T-helper 17 cell (primary cell): ENCODE results near the gene ETV3L. TPM values are rescaled to one million over a fixed set of nuclear protein-coding genes. Genes with fewer than 3 reads are reported as not detected.
"Not testable (repeated sequence)": the region's sequence is repeated elsewhere in the genome, so short reads cannot be mapped to it uniquely, and the experiment has no call there.

Experiments
- ATAC-seq: fragments of 150-1000 bp; cut with Tn5 transposase; 2 replicates; pipeline ENCODE4 v1.10.0; 2021; ENCODE audit warnings: mild to moderate bottlenecking, moderate library complexity
- DNase-seq, 3 donors: peaks; one replicate each; pipeline versions ENCODE4 v3.0.0 to v3.0.0-alpha.2; 2020 to 2021
- H3K9me3 ChIP-seq: one replicate; pipeline ENCODE4 v1.7.0; 2013; ENCODE audit warnings: low read length, mild to moderate bottlenecking; ENCODE audit not compliant: control insufficient read depth, poor library complexity, severe bottlenecking
- H3K27ac Mint-ChIP-seq: one replicate; pipeline ENCODE4 v1.8.0; 2022; ENCODE audit warnings: mild to moderate bottlenecking, moderate library complexity, mixed read lengths
- H3K27me3 Mint-ChIP-seq: one replicate; pipeline ENCODE4 v1.8.0; 2022; ENCODE audit warnings: mixed read lengths
- H3K36me3 Mint-ChIP-seq: one replicate; pipeline ENCODE4 v1.8.0; 2022; ENCODE audit warnings: low read depth, mixed read lengths
- H3K4me1 Mint-ChIP-seq: one replicate; pipeline ENCODE4 v1.8.0; 2022; ENCODE audit warnings: mild to moderate bottlenecking, mixed read lengths
- H3K4me3 Mint-ChIP-seq: one replicate; pipeline ENCODE4 v1.8.0; 2022; ENCODE audit warnings: mild to moderate bottlenecking, moderate library complexity, mixed read lengths
- total RNA-seq, 4 donors: library from RNA in 2 of 4; stranded (reverse) in 2 of 4; gene quantifications; one replicate each; pipeline ENCODE4 v1.2.3 and lab custom pipeline; 2022 to 2026

The ETV3L gene
- total RNA-seq, 2 donors from 2014 or later = 0.15 TPM; not detected in 1

GRCh38 chr1:157073944-157074685 lies 25.5 kb downstream of the ETV3L start:
- ATAC-seq (no peak), DNase-seq (no peak)
- H3K9me3 ChIP-seq = no peaks in the 10 kb centered on the region
- H3K4me1 Mint-ChIP-seq = peaks cover 7% of the 10 kb centered on the region
- H3K27ac Mint-ChIP-seq = no peak overlapping the region
- peaks cover 43% of the 10 kb centered on the region for H3K27me3 Mint-ChIP-seq
- H3K36me3 Mint-ChIP-seq = peaks cover 6% of the 10 kb centered on the region
- peak overlapping the region; percentile 53 for H3K4me3 Mint-ChIP-seq

GRCh38 chr1:157069601-157070000 lies 30.0 kb downstream of the ETV3L start:
- Mint-ChIP-seq H3K27ac (no peak overlapping the region), H3K4me3 (no peak overlapping the region), H3K36me3 (peaks cover 6% of the 10 kb centered on the region), H3K27me3 (peaks cover 44% of the 10 kb centered on the region), H3K4me1 (peaks cover 9% of the 10 kb centered on the region)
- no peak for DNase-seq
- no peaks in the 10 kb centered on the region for H3K9me3 ChIP-seq
- no peak for ATAC-seq

- H3K27me3 Mint-ChIP-seq = peaks cover 21% of the 10 kb centered on the region
Measured at GRCh38 chr1:157059241-157059640, 40.4 kb downstream of the ETV3L start.

GRCh38 chr1:157056269-157056668 lies 43.3 kb downstream of the ETV3L start:
- Mint-ChIP-seq H3K27ac (no peak overlapping the region), H3K36me3 (peaks cover 4% of the 10 kb centered on the region), H3K4me3 (no peak overlapping the region), H3K4me1 (no peaks in the 10 kb centered on the region), H3K27me3 (peaks cover 29% of the 10 kb centered on the region)
- H3K9me3 ChIP-seq = peaks cover 3% of the 10 kb centered on the region
- DNase-seq (no peak), ATAC-seq (no peak)

More at GRCh38 chr1:157059241-157059640, 40.4 kb downstream of the ETV3L start:
- not testable (repeated sequence) for H3K4me3 Mint-ChIP-seq, H3K27ac Mint-ChIP-seq, H3K4me1 Mint-ChIP-seq, DNase-seq, ATAC-seq, H3K9me3 ChIP-seq, H3K36me3 Mint-ChIP-seq

GRCh38 chr1:157055729-157056128 lies 43.9 kb downstream of the ETV3L start:
- H3K27ac Mint-ChIP-seq, DNase-seq, H3K36me3 Mint-ChIP-seq, H3K4me3 Mint-ChIP-seq, H3K4me1 Mint-ChIP-seq, ATAC-seq, H3K9me3 ChIP-seq: not testable (repeated sequence)
- H3K27me3 Mint-ChIP-seq = peaks cover 34% of the 10 kb centered on the region

GRCh38 chr1:157050836-157051235 lies 48.8 kb downstream of the ETV3L start:
- Mint-ChIP-seq H3K27me3 (peaks cover 63% of the 10 kb centered on the region), H3K4me3 (no peak overlapping the region), H3K36me3 (peaks cover 5% of the 10 kb centered on the region), H3K4me1 (peaks cover 4% of the 10 kb centered on the region), H3K27ac (no peak overlapping the region)
- ATAC-seq (no peak), DNase-seq (no peak)
- H3K9me3 ChIP-seq = peaks cover 3% of the 10 kb centered on the region

GRCh38 chr1:157047062-157047410 lies 52.6 kb downstream of the ETV3L start:
- ATAC-seq (no peak), DNase-seq (no peak)
- H3K9me3 ChIP-seq = peaks cover 3% of the 10 kb centered on the region
- H3K36me3 Mint-ChIP-seq = peaks cover 3% of the 10 kb centered on the region
- peak overlapping the region; percentile 25 for H3K4me3 Mint-ChIP-seq
- peaks cover 15% of the 10 kb centered on the region for H3K4me1 Mint-ChIP-seq
- H3K27me3 Mint-ChIP-seq = peaks cover 70% of the 10 kb centered on the region
- H3K27ac Mint-ChIP-seq = no peak overlapping the region

GRCh38 chr1:157045250-157046218 lies 54.1 kb downstream of the ETV3L start, which contains the start of gene ARHGEF11:
ARHGEF11 (minus strand) TSS chr1:157045742; CDS start chr1:157044330, 1,412 bp downstream.
- H3K27ac Mint-ChIP-seq = no peak within 1 kb of the TSS
- DNase-seq (peak in 2 of 3 donors; percentile 8 to 14), ATAC-seq (peak; percentile 46)

GRCh38 chr1:157044326-157044725 lies 55.3 kb downstream of the ETV3L start:
- no peak overlapping the region for H3K27ac Mint-ChIP-seq

More at GRCh38 chr1:157045250-157046218, 54.1 kb downstream of the ETV3L start, which contains the start of gene ARHGEF11:
- Mint-ChIP-seq H3K36me3 (peaks cover 3% of the 10 kb centered on the region), H3K27me3 (peaks cover 69% of the 10 kb centered on the region), H3K4me3 (peak within 1 kb of the TSS; percentile 99), H3K4me1 (peaks cover 15% of the 10 kb centered on the region)
- H3K9me3 ChIP-seq = no peaks in the 10 kb centered on the region

GRCh38 chr1:157043685-157044084 lies 55.9 kb downstream of the ETV3L start:
- no peak overlapping the region for H3K27ac Mint-ChIP-seq
- H3K27me3 Mint-ChIP-seq = peaks cover 67% of the 10 kb centered on the region
- no peaks in the 10 kb centered on the region for H3K9me3 ChIP-seq
- H3K4me1 Mint-ChIP-seq = peaks cover 15% of the 10 kb centered on the region
- ATAC-seq (no peak), DNase-seq (no peak)
- H3K36me3 Mint-ChIP-seq = peaks cover 3% of the 10 kb centered on the region
- H3K4me3 Mint-ChIP-seq = no peak overlapping the region

More at GRCh38 chr1:157044326-157044725, 55.3 kb downstream of the ETV3L start:
- H3K4me3 Mint-ChIP-seq = peak overlapping the region; percentile 41
- H3K4me1 Mint-ChIP-seq = peaks cover 15% of the 10 kb centered on the region
- ATAC-seq = no peak
- no peak for DNase-seq
- H3K36me3 Mint-ChIP-seq = peaks cover 3% of the 10 kb centered on the region
- peaks cover 64% of the 10 kb centered on the region for H3K27me3 Mint-ChIP-seq
- H3K9me3 ChIP-seq = no peaks in the 10 kb centered on the region

GRCh38 chr1:157042846-157043245 lies 56.8 kb downstream of the ETV3L start:
- DNase-seq (no peak), ATAC-seq (no peak)
- H3K4me3 Mint-ChIP-seq = no peak overlapping the region
- no peaks in the 10 kb centered on the region for H3K9me3 ChIP-seq
- H3K36me3 Mint-ChIP-seq = peaks cover 3% of the 10 kb centered on the region
- peaks cover 15% of the 10 kb centered on the region for H3K4me1 Mint-ChIP-seq
- H3K27ac Mint-ChIP-seq = no peak overlapping the region
- peaks cover 67% of the 10 kb centered on the region for H3K27me3 Mint-ChIP-seq
